T-cell (primary cell): ENCODE data around the gene TFF2. TPM values are rescaled to one million over a fixed set of nuclear protein-coding genes. Genes with fewer than 3 reads are reported as not detected.

ENCODE experiments used
- ATAC-seq, 4 experiments: fragments of 200-7000 bp in 3 of 4; fragments of 150-1000 bp in 1 of 4; cut with Tn5 transposase; replicated peaks in 1 of 4; 1 replicate in 3 of 4; 2 replicates in 1 of 4; pipeline ENCODE4 v1.10.0; 2021; ENCODE audit warnings: moderate library complexity in 3 of 4, mild to moderate bottlenecking in 2 of 4, moderate number of reproducible peaks in 1 of 4
- CTCF ChIA-PET, 2 donors: fragments of 300-600 bp; sonication (Branson Sonifier 250); formaldehyde crosslinking; loops; one replicate each; lab custom pipeline; 2022; ENCODE audit warnings: antibody characterized with exemption in 2 of 2; lab: Charles Lee
- POLR2A ChIA-PET, 2 donors: fragments of 300-600 bp; sonication (Branson Sonifier 250); formaldehyde crosslinking; loops; one replicate each; lab custom pipeline; 2022; ENCODE audit warnings: antibody characterized with exemption in 2 of 2; lab: Charles Lee
- DNase-seq, 35 experiments: peaks; one replicate each; pipeline versions ENCODE4 v3.0.0 to v3.0.0-alpha.2; 2013 to 2023
- H3K27ac ChIP-seq: one replicate; pipeline ENCODE4 v1.5.1; 2013; ENCODE audit warnings: low read length
- H3K27me3 ChIP-seq, 2 experiments: replicated peaks in 1 of 2; 1 replicate in 1 of 2; 2 replicates in 1 of 2; pipeline versions ENCODE4 v1.6.1 to v1.7.0; 2013; ENCODE audit warnings: low read length in 1 of 2, mixed read lengths in 1 of 2; ENCODE audit not compliant: control insufficient read depth in 2 of 2, insufficient read depth in 2 of 2; ENCODE audit errors: extremely low read depth in 1 of 2
- H3K36me3 ChIP-seq, 2 donors: 1 replicate in 1 of 2; 2 replicates in 1 of 2; pipeline versions ENCODE4 v1.6.1 to v1.7.0; 2013; ENCODE audit warnings: low read length in 1 of 2; ENCODE audit not compliant: control insufficient read depth in 2 of 2, insufficient read depth in 1 of 2; ENCODE audit errors: extremely low read depth in 1 of 2
- H3K4me1 ChIP-seq, 2 experiments: 1 replicate in 1 of 2; 2 replicates in 1 of 2; pipeline versions ENCODE4 v1.6.1 to v1.7.0; 2013; ENCODE audit warnings: low read length in 2 of 2, mixed read lengths in 1 of 2; ENCODE audit not compliant: insufficient read depth in 2 of 2, control insufficient read depth in 1 of 2; ENCODE audit errors: extremely low read depth in 1 of 2
- H3K4me3 ChIP-seq, 2 donors: 1 replicate in 1 of 2; 2 replicates in 1 of 2; pipeline versions ENCODE4 v1.5.1 to v1.7.0; 2013; ENCODE audit warnings: mild to moderate bottlenecking in 2 of 2, low read length in 1 of 2, moderate library complexity in 1 of 2; ENCODE audit not compliant: control insufficient read depth in 1 of 2; ENCODE audit errors: extremely low read depth in 1 of 2
- H3K9me3 ChIP-seq: 2 replicates; pipeline ENCODE4 v1.7.0; 2013
- H3K27ac Mint-ChIP-seq, 2 donors: one replicate each; pipeline ENCODE4 v1.8.0; 2020 to 2021; ENCODE audit warnings: mild to moderate bottlenecking in 2 of 2, mixed read lengths in 2 of 2
- H3K27me3 Mint-ChIP-seq, 2 donors: one replicate each; pipeline ENCODE4 v1.8.0; 2021 to 2022; ENCODE audit warnings: mixed read lengths in 2 of 2
- H3K36me3 Mint-ChIP-seq: one replicate; pipeline ENCODE4 v1.8.0; 2021; ENCODE audit warnings: mixed read lengths
- H3K4me1 Mint-ChIP-seq, 3 donors: one replicate each; pipeline ENCODE4 v1.8.0; 2020 to 2022; ENCODE audit warnings: mixed read lengths in 3 of 3, mild to moderate bottlenecking in 1 of 3
- H3K4me3 Mint-ChIP-seq, 3 donors: one replicate each; pipeline ENCODE4 v1.8.0; 2020 to 2022; ENCODE audit warnings: mild to moderate bottlenecking in 3 of 3, mixed read lengths in 3 of 3, moderate library complexity in 3 of 3
- H3K9me3 Mint-ChIP-seq, 3 donors: one replicate each; pipeline ENCODE4 v1.8.0; 2020 to 2022; ENCODE audit warnings: mixed read lengths in 3 of 3
- WGBS: methylation state at CpG from one replicate; pipeline ENCODE4 v1.1.5; 2013; ENCODE audit warnings: missing lambda C conversion rate; ENCODE audit not compliant: insufficient coverage; 5-methylcytosine and 5-hydroxymethylcytosine counted together
- total RNA-seq, 35 experiments: library from RNA in 6 of 35; stranded (reverse) in 6 of 35; fragments of 120-200 nt in 1 of 35; gene quantifications; one replicate each; pipeline versions ENCODE4 v1.2.1 to v1.2.4 and lab custom pipeline; 2013 to 2026

The TFF2 gene
- total RNA-seq, 5 donors from 2014 or later (not counting 1 experiment from before 2014, with no cell fraction given): 0.38 TPM; not detected in 4

- Histone ChIP-seq H3K27me3 (peaks cover 0 to 9% of the 10 kb centered on the region in 2 experiments), H3K4me3 (no peak overlapping the region), H3K27ac (no peak overlapping the region), H3K9me3 (no peaks in the 10 kb centered on the region), H3K36me3 (no peaks in the 10 kb centered on the region), H3K4me1 (peaks cover 0 to under 1% of the 10 kb centered on the region in 2 experiments)
- POLR2A ChIA-PET: no interaction called here
- Mint-ChIP-seq H3K4me1 (peaks cover 0 to 3% (median 0%) of the 10 kb centered on the region in 3 donors), H3K4me3 (no peak overlapping the region), H3K27me3 (no peaks in the 10 kb centered on the region), H3K9me3 (no peaks in the 10 kb centered on the region), H3K27ac (no peak overlapping the region), H3K36me3 (no peaks in the 10 kb centered on the region)
- DNase-seq (no peak), ATAC-seq (no peak)
- 84% methylated on average over 5 of the region's 6 CpGs for WGBS
- CTCF ChIA-PET: no interaction called here
Observed at GRCh38 chr21:42343556-42343955, 7.2 kb downstream of the TFF2 start.

DNA sequence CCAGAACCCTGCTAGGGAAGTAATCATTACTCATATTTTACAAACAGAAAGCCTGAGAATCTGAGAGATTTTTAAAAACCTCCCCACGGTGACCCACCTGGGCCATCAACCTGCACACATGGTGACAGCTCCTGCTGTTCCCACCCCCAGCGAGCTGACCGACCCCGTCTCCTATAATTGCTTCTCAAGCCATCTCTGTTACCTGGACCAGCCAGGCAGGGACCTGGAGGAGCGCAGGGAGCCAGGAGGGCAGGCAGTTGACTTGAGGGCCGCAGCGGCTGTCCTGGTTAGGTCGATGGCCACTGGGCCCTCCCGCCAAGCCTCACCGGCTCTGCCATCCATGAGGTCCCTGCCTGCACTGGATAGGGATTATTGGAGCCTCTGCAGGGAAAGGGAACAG lies 7.7 kb downstream of the TFF2 start:
- POLR2A ChIA-PET: no interaction called here
- ATAC-seq (no peak), DNase-seq (no peak)
- H3K27me3 ChIP-seq: peaks cover 0 to 9% of the 10 kb centered on the region in 2 experiments
- Mint-ChIP-seq H3K36me3 (no peaks in the 10 kb centered on the region), H3K27me3 (no peaks in the 10 kb centered on the region), H3K4me3 (no peak overlapping the region), H3K4me1 (peaks cover 1 to 7% (median 3%) of the 10 kb centered on the region in 3 donors), H3K27ac (no peak overlapping the region), H3K9me3 (no peaks in the 10 kb centered on the region)
- no peaks in the 10 kb centered on the region for H3K36me3 ChIP-seq
- H3K27ac ChIP-seq: no peak overlapping the region
- H3K9me3 ChIP-seq: no peaks in the 10 kb centered on the region
- CTCF ChIA-PET: no interaction called here
- H3K4me1 ChIP-seq: peaks cover 3 to 5% of the 10 kb centered on the region in 2 experiments
- H3K4me3 ChIP-seq: no peak overlapping the region
- 85% methylated on average over 10 of the region's 10 CpGs for WGBS

DNA sequence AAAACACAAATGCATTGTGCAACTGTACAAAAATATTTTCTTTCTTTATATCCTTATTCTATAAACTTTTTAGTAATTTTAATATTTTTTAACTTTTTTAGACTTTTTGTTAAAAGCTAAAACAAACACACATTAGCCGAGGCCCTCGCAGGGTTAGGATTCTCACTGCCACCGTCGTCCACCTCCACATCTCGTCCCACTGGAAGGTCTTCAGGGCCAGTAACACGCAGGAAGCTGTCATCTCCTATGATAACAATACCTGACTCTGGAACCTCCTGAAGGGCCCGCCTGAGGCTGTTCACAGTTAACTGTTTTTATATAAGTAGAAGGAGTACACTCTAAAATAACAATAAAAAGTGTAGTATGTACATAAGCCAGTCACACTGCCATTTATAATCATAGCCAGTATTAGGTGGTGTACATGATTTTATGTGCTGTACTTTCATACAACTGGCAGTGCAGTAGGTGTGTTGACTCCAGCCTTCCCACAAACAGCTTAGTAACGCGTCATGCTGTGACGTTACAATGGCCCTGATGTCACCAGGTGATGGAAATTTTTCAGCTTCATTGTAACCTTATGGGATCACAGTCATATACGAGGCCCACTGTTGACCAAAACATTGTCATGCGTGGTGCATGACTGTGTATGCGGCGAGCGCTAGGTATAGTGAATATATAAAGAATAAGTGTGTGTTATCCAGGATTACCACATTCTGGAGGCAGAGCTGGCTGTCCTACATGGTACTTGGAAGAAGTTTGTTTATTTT lies 8.8 kb downstream of the TFF2 start:
- Mint-ChIP-seq H3K36me3 (no peaks in the 10 kb centered on the region), H3K27me3 (no peaks in the 10 kb centered on the region), H3K4me1 (peaks cover 8 to 14% (median 10%) of the 10 kb centered on the region in 3 donors), H3K4me3 (no peak overlapping the region), H3K9me3 (no peaks in the 10 kb centered on the region), H3K27ac (no peak overlapping the region)
- Histone ChIP-seq H3K4me3 (no peak overlapping the region), H3K27me3 (peaks cover 0 to 8% of the 10 kb centered on the region in 2 experiments), H3K4me1 (peaks cover 3 to 10% of the 10 kb centered on the region in 2 experiments), H3K9me3 (no peaks in the 10 kb centered on the region), H3K36me3 (no peaks in the 10 kb centered on the region), H3K27ac (no peak overlapping the region)
- CTCF ChIA-PET: no interaction called here
- WGBS: 98% methylated on average over 9 of the region's 15 CpGs
- POLR2A ChIA-PET: interaction anchor here in 1 of 2 donors (0.5 kb wide), 1 partner anchor 59 kb away, joined by 7 read pairs; no protein-coding TSS in a partner anchor
- no peak for DNase-seq
- ATAC-seq: no peak

GRCh38 chr21:42340187-42341050 lies 10.4 kb downstream of the TFF2 start:
- POLR2A ChIA-PET: no interaction called here

GRCh38 chr21:42338729-42339715 lies 11.8 kb downstream of the TFF2 start:
- H3K4me1 Mint-ChIP-seq: peaks cover 8 to 14% (median 10%) of the 10 kb centered on the region in 3 donors
- no peak overlapping the region for H3K4me3 ChIP-seq
- ChIA-PET CTCF (interaction anchor here (0.5 to 2.0 kb wide), 5 partner anchors 65 to 120 kb away, joined by 3 to 6 read pairs (median 3); partner anchors contain the start of gene UBASH3A (in 2 of the 2)), POLR2A (no interaction called here)
- H3K27ac Mint-ChIP-seq: no peak overlapping the region
- DNase-seq (no peak), ATAC-seq (no peak)
- 89% methylated on average over 8 of the region's 17 CpGs for WGBS
- peaks cover 0 to 5% of the 10 kb centered on the region in 2 experiments for H3K27me3 ChIP-seq
- peaks cover 3 to 10% of the 10 kb centered on the region in 2 experiments for H3K4me1 ChIP-seq
- no peaks in the 10 kb centered on the region for H3K36me3 ChIP-seq
- H3K27me3 Mint-ChIP-seq: peaks cover 0 to 2% of the 10 kb centered on the region in 2 donors
- H3K27ac ChIP-seq: no peak overlapping the region
- no peaks in the 10 kb centered on the region for H3K36me3 Mint-ChIP-seq
- H3K9me3 Mint-ChIP-seq: no peaks in the 10 kb centered on the region
- H3K9me3 ChIP-seq: no peaks in the 10 kb centered on the region
- no peak overlapping the region for H3K4me3 Mint-ChIP-seq

More at GRCh38 chr21:42340187-42341050, 10.4 kb downstream of the TFF2 start:
- Mint-ChIP-seq H3K4me3 (no peak overlapping the region), H3K36me3 (no peaks in the 10 kb centered on the region), H3K27me3 (peaks cover 0 to 2% of the 10 kb centered on the region in 2 donors), H3K27ac (no peak overlapping the region), H3K4me1 (peaks cover 8 to 14% (median 10%) of the 10 kb centered on the region in 3 donors), H3K9me3 (no peaks in the 10 kb centered on the region)
- H3K4me1 ChIP-seq: peaks cover 3 to 10% of the 10 kb centered on the region in 2 experiments
- 90% methylated on average over 22 of the region's 24 CpGs for WGBS
- no peak overlapping the region for H3K4me3 ChIP-seq
- DNase-seq: no peak
- no peak overlapping the region for H3K27ac ChIP-seq
- H3K27me3 ChIP-seq: peaks cover 0 to 6% of the 10 kb centered on the region in 2 experiments
- H3K36me3 ChIP-seq: no peaks in the 10 kb centered on the region
- no peak for ATAC-seq
- CTCF ChIA-PET: interaction anchor here in 1 of 2 donors (0.5 kb wide), 1 partner anchor 66 kb away, joined by 7 read pairs; no protein-coding TSS in a partner anchor
- H3K9me3 ChIP-seq: no peaks in the 10 kb centered on the region
